SK-N-SH (cell line): ENCODE data around the gene CACNA2D3. TPM values are rescaled to one million over a fixed set of nuclear protein-coding genes. Genes with fewer than 3 reads are reported as not detected.

Experiments
- CTCF ChIA-PET: fragments of 300-600, 350-600 bp; formaldehyde crosslinking; extraction: SDS; loops from one replicate; lab custom pipeline; 2021; lab: Yijun Ruan, JAX
- POLR2A ChIA-PET: fragments of 350-600 bp; sonication (Branson Sonifier 250); formaldehyde crosslinking; extraction: SDS; loops from one replicate; lab custom pipeline; 2020; ENCODE audit warnings: antibody characterized with exemption, inconsistent platforms; lab: Yijun Ruan, JAX
- DNase-seq: peaks from one replicate; pipeline ENCODE4 v3.0.0; 2012
- H2AFZ ChIP-seq: fragments of 200-600 bp; sonication (generic); 2 replicates; pipeline ENCODE4 v1.8.1; 2016; ENCODE audit warnings: antibody characterized with exemption, mild to moderate bottlenecking, low read depth
- H3F3A ChIP-seq: fragments of 200-600 bp; sonication (generic); replicated peaks from 2 replicates; pipeline ENCODE3; 2016; ENCODE audit warnings: antibody characterized with exemption, mild to moderate bottlenecking; ENCODE audit not compliant: insufficient read depth
- H3K27ac ChIP-seq, 2 experiments: fragments of 200-500 bp in 1 of 2; fragments of 200-600 bp in 1 of 2; sonication (Bioruptor generic) in 1 of 2; sonication (generic), shearing (Covaris generic) in 1 of 2; 2 replicates each; pipeline versions ENCODE4 v1.5.1 to v1.6.1; 2014 to 2016; ENCODE audit warnings: low read depth in 2 of 2, inconsistent platforms in 1 of 2, low read length in 1 of 2, mild to moderate bottlenecking in 1 of 2, mixed read lengths in 1 of 2
- H3K27me3 ChIP-seq: fragments of 200-600 bp; sonication (generic), shearing (Covaris generic); 2 replicates; pipeline ENCODE4 v1.6.1; 2016; ENCODE audit warnings: mixed run types; ENCODE audit not compliant: insufficient read depth
- H3K36me3 ChIP-seq, 2 experiments: fragments of 200-500 bp in 1 of 2; fragments of 200-600 bp in 1 of 2; sonication (Bioruptor generic) in 1 of 2; sonication (generic) in 1 of 2; replicated peaks in 1 of 2; 2 replicates each; pipeline versions ENCODE3 to v1.5.1; 2014 to 2016; ENCODE audit warnings: low read length in 1 of 2, mild to moderate bottlenecking in 1 of 2; ENCODE audit not compliant: insufficient read depth in 2 of 2, control insufficient read depth in 1 of 2
- H3K4me1 ChIP-seq, 2 experiments: fragments of 200-500 bp in 1 of 2; fragments of 200-600 bp in 1 of 2; sonication (Bioruptor generic) in 1 of 2; sonication (generic), shearing (Covaris generic) in 1 of 2; 2 replicates each; pipeline versions ENCODE4 v1.5.1 to v1.6.1; 2014 to 2016; ENCODE audit warnings: low read depth in 1 of 2, low read length in 1 of 2, mixed run types in 1 of 2; ENCODE audit not compliant: insufficient read depth in 2 of 2, control insufficient read depth in 1 of 2
- H3K4me2 ChIP-seq: fragments of 200-600 bp; sonication (generic), shearing (Covaris generic); 2 replicates; pipeline ENCODE4 v1.6.1; 2017; ENCODE audit warnings: mixed run types
- H3K4me3 ChIP-seq, 2 experiments: fragments of 200-500 bp in 1 of 2; fragments of 200-600 bp in 1 of 2; sonication (Bioruptor generic) in 1 of 2; sonication (generic), shearing (Covaris generic) in 1 of 2; 2 replicates each; pipeline versions ENCODE4 v1.5.1 to v1.8.1; 2014 to 2016; ENCODE audit warnings: low read depth in 2 of 2, inconsistent platforms in 1 of 2, low read length in 1 of 2, mild to moderate bottlenecking in 1 of 2, mixed read lengths in 1 of 2, moderate library complexity in 1 of 2
- H3K79me2 ChIP-seq: fragments of 200-600 bp; sonication (generic); 2 replicates; pipeline ENCODE4 v1.8.1; 2017; ENCODE audit warnings: mild to moderate bottlenecking; ENCODE audit not compliant: insufficient read depth
- H3K9ac ChIP-seq: fragments of 200-600 bp; sonication (generic); 2 replicates; pipeline ENCODE4 v1.6.1; 2017; ENCODE audit warnings: mixed run types
- H3K9me2 ChIP-seq: fragments of 200-600 bp; sonication (generic); 2 replicates; pipeline ENCODE4 v1.6.1; 2017; ENCODE audit warnings: mixed run types
- H3K9me3 ChIP-seq: fragments of 200-600 bp; sonication (generic); 2 replicates; pipeline ENCODE4 v1.6.1; 2017; ENCODE audit warnings: mixed run types, mild to moderate bottlenecking, moderate library complexity
- H4K20me1 ChIP-seq: fragments of 200-600 bp; sonication (generic); 2 replicates; pipeline ENCODE4 v1.6.1; 2017; ENCODE audit warnings: mild to moderate bottlenecking, mixed run types; ENCODE audit not compliant: insufficient read depth
- CHD2 ChIP-seq: fragments of 150-350 bp; IDR thresholded peaks from 2 replicates; pipeline ENCODE4 v1.6.1; 2018; ENCODE audit warnings: low read length; ENCODE audit not compliant: partially characterized antibody
- ELF1 ChIP-seq: IDR thresholded peaks from 2 replicates; pipeline ENCODE4 v1.4.0; 2012
- EP300 ChIP-seq, 2 experiments: IDR thresholded peaks; 2 replicates each; pipeline versions ENCODE4 v1.4.0 to v1.6.1; 2012; ENCODE audit warnings: borderline replicate concordance in 1 of 2, low read depth in 1 of 2, low read length in 1 of 2
- EZH2phosphoT487 ChIP-seq: fragments of 200-600 bp; sonication (generic); IDR thresholded peaks from 2 replicates; pipeline ENCODE4 v1.6.1; 2017; ENCODE audit warnings: low read depth, mixed run types, mild to moderate bottlenecking, antibody characterized with exemption, moderate library complexity, borderline replicate concordance
- FOXJ3 ChIP-seq: sonication (generic); formaldehyde crosslinking; IDR thresholded peaks from 2 replicates; pipeline ENCODE4 v1.5.1; 2020; ENCODE audit warnings: mild to moderate bottlenecking, missing genetic modification reagents
- FOXM1 ChIP-seq: IDR thresholded peaks from 2 replicates; pipeline ENCODE4 v1.4.0; 2012; ENCODE audit warnings: low read depth, mild to moderate bottlenecking
- GABPA ChIP-seq: IDR thresholded peaks from 2 replicates; pipeline ENCODE4 v1.4.0; 2012; ENCODE audit warnings: low read depth, mild to moderate bottlenecking
- GATA2 ChIP-seq: sonication (generic); formaldehyde crosslinking; IDR thresholded peaks from 2 replicates; pipeline ENCODE4 v1.5.0; 2020; ENCODE audit warnings: mild to moderate bottlenecking, missing genetic modification reagents
- IRF3 ChIP-seq: fragments of 150-350 bp; IDR thresholded peaks from 2 replicates; pipeline ENCODE4 v1.6.1; 2016; ENCODE audit warnings: mild to moderate bottlenecking, low read depth, low read length
- MEF2A ChIP-seq: IDR thresholded peaks from 2 replicates; pipeline ENCODE4 v1.4.0; 2012; ENCODE audit warnings: low read depth, borderline replicate concordance
- NFIC ChIP-seq: IDR thresholded peaks from 2 replicates; pipeline ENCODE4 v1.4.0; 2012; ENCODE audit warnings: borderline replicate concordance
- PBX3 ChIP-seq: IDR thresholded peaks from 2 replicates; pipeline ENCODE4; 2012
- POLR2AphosphoS5 ChIP-seq: IDR thresholded peaks from 2 replicates; pipeline ENCODE4 v1.6.1; 2012; ENCODE audit warnings: low read depth, low read length
- RAD21 ChIP-seq: IDR thresholded peaks from 2 replicates; pipeline ENCODE4 v1.6.1; 2012; ENCODE audit warnings: mild to moderate bottlenecking, low read length
- RXRA ChIP-seq: IDR thresholded peaks from 2 replicates; pipeline ENCODE4 v1.4.0; 2012; ENCODE audit warnings: low read depth, mild to moderate bottlenecking, borderline replicate concordance
- SIN3A ChIP-seq: IDR thresholded peaks from 2 replicates; pipeline ENCODE4 v1.6.1; 2012; ENCODE audit warnings: low read depth, mild to moderate bottlenecking, low read length, moderate library complexity, borderline replicate concordance
- USF1 ChIP-seq: IDR thresholded peaks from 2 replicates; pipeline ENCODE4 v1.4.0; 2012; ENCODE audit warnings: low read depth, borderline replicate concordance
- YY1 ChIP-seq: IDR thresholded peaks from 2 replicates; pipeline ENCODE4 v1.4.0; 2012; ENCODE audit warnings: low read depth, mild to moderate bottlenecking
- ZBTB33 ChIP-seq: IDR thresholded peaks from 2 replicates; pipeline ENCODE4 v1.4.0; 2012; ENCODE audit warnings: low read depth, borderline replicate concordance
- WGBS: methylation state at CpG from one replicate; pipeline ENCODE4 v1.1.6; 2017; ENCODE audit warnings: low lambda C conversion rate; 5-methylcytosine and 5-hydroxymethylcytosine counted together
- polyA plus RNA-seq, 3 experiments: library from polyadenylated mRNA; depleted of rRNA; stranded (reverse); fragments of >200 nt; gene quantifications; 2 replicates each; pipeline ENCODE4 v1.2.3, GENCODE V29; 2012

CACNA2D3 gene
- polyA plus RNA-seq, 1 of the 3 experiments (the other 2 are of a cell fraction), result 0.15 TPM

GRCh38 chr3:54915976-54916375 lies 793.6 kb downstream of the CACNA2D3 start:
- peaks cover 5 to 19% of the 10 kb centered on the region in 2 experiments for H3K4me1 ChIP-seq
- H3K9me2 ChIP-seq, result no peaks in the 10 kb centered on the region
- H3K79me2 ChIP-seq, result no peaks in the 10 kb centered on the region
- no peak overlapping the region for H2AFZ ChIP-seq
- no peaks in the 10 kb centered on the region for H3K9me3 ChIP-seq
- CTCF ChIA-PET, result no interaction called here
- H3K9ac ChIP-seq, result no peak overlapping the region
- no peaks in the 10 kb centered on the region for H4K20me1 ChIP-seq
- H3K27me3 ChIP-seq, result no peaks in the 10 kb centered on the region
- H3K4me3 ChIP-seq, result no peak overlapping the region
- POLR2A ChIA-PET, result no interaction called here
- 92% methylated on average over 8 of the region's 8 CpGs for WGBS
- peak overlapping the region in 1 of 2 experiments; percentile 75; a peak in 1 of 4 replicates for H3K27ac ChIP-seq
- H3K36me3 ChIP-seq, result no peaks in the 10 kb centered on the region
- TF ChIP-seq RAD21, result no peak
- no peak for TF ChIP-seq FOXM1
- no peak for TF ChIP-seq USF1
- peaks cover 22% of the 10 kb centered on the region for H3F3A ChIP-seq
- DNase-seq, result no peak
- H3K4me2 ChIP-seq, result no peak overlapping the region

- Histone ChIP-seq H3F3A (peaks cover 22% of the 10 kb centered on the region), H3K4me2 (no peak overlapping the region), H2AFZ (peak overlapping the region; percentile 43; the same call in 1 of the 2 replicates), H3K4me1 (peaks cover 5 to 19% of the 10 kb centered on the region in 2 experiments), H3K9me2 (no peaks in the 10 kb centered on the region), H3K36me3 (no peaks in the 10 kb centered on the region), H3K4me3 (no peak overlapping the region), H3K27ac (peak overlapping the region; percentile 65 to 75), H3K9ac (no peak overlapping the region), H4K20me1 (no peaks in the 10 kb centered on the region), H3K9me3 (no peaks in the 10 kb centered on the region), H3K27me3 (no peaks in the 10 kb centered on the region), H3K79me2 (no peaks in the 10 kb centered on the region)
- no peak for DNase-seq
- POLR2A ChIA-PET, result no interaction called here
- TF ChIP-seq MEF2A (no peak), NFIC (no peak), FOXJ3 (CRISPR knock-in tag) (no peak), IRF3 (no peak), GATA2 (CRISPR knock-in tag) (no peak), GABPA (no peak), CHD2 (no peak), PBX3 (no peak), POLR2AphosphoS5 (no peak), SIN3A (no peak), EZH2phosphoT487 (no peak), YY1 (no peak), ZBTB33 (no peak), RXRA (no peak), EP300 (IDR thresholded peaks at IDR 0.05; ENCODE audit: borderline replicate concordance in 1 of 2, low read depth in 1 of 2, low read length in 1 of 2) (no peak), ELF1 (no peak), USF1 (no peak)
- CTCF ChIA-PET, result no interaction called here
Observed at GRCh38 chr3:54916732-54917131, 794.4 kb downstream of the CACNA2D3 start.
